Tibial nerve (tissue), 4 donors: ENCODE results near the gene KLF14. TPM values are rescaled to one million over a fixed set of nuclear protein-coding genes. Genes with fewer than 3 reads are reported as not detected.

ENCODE experiments used
- DNase-seq, 2 donors: peaks; one replicate each; pipeline ENCODE4 v3.0.0-alpha.2; 2019; ENCODE audit warnings: low spot score in 2 of 2
- H3K27ac ChIP-seq, 4 donors: fragments of 200-600 bp; sonication (generic) in 3 of 4; one replicate each; pipeline ENCODE4 v1.5.1; 2017 to 2019; ENCODE audit warnings: mild to moderate bottlenecking in 1 of 4
- H3K27me3 ChIP-seq, 2 donors: fragments of 200-600 bp; sonication (generic) in 1 of 2; one replicate each; pipeline versions ENCODE4 v1.5.1 to v1.6.0; 2017 to 2019
- H3K36me3 ChIP-seq, 3 donors: fragments of 200-600 bp; sonication (generic); one replicate each; pipeline ENCODE4 v1.5.1; 2018 to 2019
- H3K4me1 ChIP-seq, 4 donors: fragments of 200-600 bp; sonication (generic) in 3 of 4; one replicate each; pipeline ENCODE4 v1.5.1; 2017 to 2019
- H3K4me3 ChIP-seq, 4 donors: fragments of 200-600 bp; sonication (generic) in 3 of 4; one replicate each; pipeline ENCODE4 v1.5.1; 2017 to 2019; ENCODE audit warnings: mild to moderate bottlenecking in 1 of 4, moderate library complexity in 1 of 4
- H3K9me3 ChIP-seq, 4 donors: fragments of 200-600 bp; sonication (generic) in 3 of 4; one replicate each; pipeline ENCODE4 v1.5.1; 2017 to 2019
- CTCF ChIP-seq, 5 experiments: fragments of 200-600 bp in 3 of 5; fragments of 450-650 bp in 2 of 5; sonication (generic) in 3 of 5; IDR thresholded peaks; one replicate each; pipeline ENCODE4 v1.5.1; 2016 to 2019; ENCODE audit warnings: antibody characterized with exemption in 5 of 5, mild to moderate bottlenecking in 3 of 5, moderate library complexity in 2 of 5
- EP300 ChIP-seq, 2 donors: sonication (generic); formaldehyde crosslinking; IDR thresholded peaks; one replicate each; pipeline ENCODE4 v1.6.1; 2017; ENCODE audit warnings: antibody characterized with exemption in 2 of 2, mild to moderate bottlenecking in 1 of 2
- POLR2A ChIP-seq, 2 donors: fragments of 450-650 bp; IDR thresholded peaks; one replicate each; pipeline ENCODE4 v1.6.1; 2017; ENCODE audit warnings: antibody characterized with exemption in 2 of 2, mild to moderate bottlenecking in 2 of 2, moderate library complexity in 2 of 2
- WGBS, 2 donors: methylation state at CpG; one replicate each; pipeline ENCODE4 v1.1.5; 2018; 5-methylcytosine and 5-hydroxymethylcytosine counted together
- total RNA-seq, 4 donors: library from RNA; depleted of rRNA; stranded (reverse); fragments of >200 nt; gene quantifications; one replicate each; pipeline ENCODE4 v1.1.0, GENCODE V29; 2016

The KLF14 gene
- total RNA-seq, 4 donors from 2014 or later, result 0.22 to 1.5 (median 0.42) TPM; not detected in 1

- Histone ChIP-seq H3K27ac (peak overlapping the region in 1 of 4 donors; percentile 80), H3K36me3 (peaks cover 0 to 17% (median 0%) of the 10 kb centered on the region in 3 donors), H3K4me1 (peaks cover 0 to 4% (median 0%) of the 10 kb centered on the region in 4 donors), H3K27me3 (peaks cover 3 to 83% of the 10 kb centered on the region in 2 donors), H3K4me3 (peak overlapping the region; percentile 34 to 61 (median 40)), H3K9me3 (peaks cover 6 to 56% (median 22%) of the 10 kb centered on the region in 4 donors)
- 16% methylated on average over 13 of the region's 13 CpGs for WGBS, 2 donors
- TF ChIP-seq CTCF (IDR thresholded peaks at IDR 0.05) (no peak), EP300 (IDR thresholded peaks at IDR 0.05) (no peak), POLR2A (IDR thresholded peaks at IDR 0.05) (no peak)
- no peak for DNase-seq
Measured at GRCh38 chr7:130734815-130735716, 1.1 kb upstream of the KLF14 start.

GRCh38 chr7:130732980-130733930 lies 752 bp downstream of the KLF14 start:
- Histone ChIP-seq H3K4me1 (peaks cover 0 to 4% (median 0%) of the 10 kb centered on the region in 4 donors), H3K4me3 (peak overlapping the region in 3 of 4 donors; percentile 39 to 61 (median 40)), H3K27ac (peak overlapping the region in 2 of 4 donors; percentile 28 to 80), H3K27me3 (peaks cover 3 to 74% of the 10 kb centered on the region in 2 donors), H3K9me3 (peaks cover 6 to 63% (median 22%) of the 10 kb centered on the region in 4 donors), H3K36me3 (peaks cover 0 to 17% (median 0%) of the 10 kb centered on the region in 3 donors)
- TF ChIP-seq CTCF (IDR thresholded peaks at IDR 0.05), result no peak
- TF ChIP-seq EP300 (IDR thresholded peaks at IDR 0.05), result no peak
- no peak for TF ChIP-seq POLR2A (IDR thresholded peaks at IDR 0.05)
- no peak for DNase-seq
- WGBS, 2 donors, result 11 to 18% methylated on average over 51 to 66 of the region's 100 CpGs

- 69 to 70% methylated on average over 4 of the region's 4 CpGs for WGBS, 2 donors
- no peak overlapping the region for H3K27ac ChIP-seq
- peaks cover 0 to 7% (median 0%) of the 10 kb centered on the region in 4 donors for H3K4me1 ChIP-seq
- no peaks in the 10 kb centered on the region for H3K27me3 ChIP-seq
- no peak for DNase-seq
- TF ChIP-seq EP300 (IDR thresholded peaks at IDR 0.05) (no peak), CTCF (IDR thresholded peaks at IDR 0.05) (no peak), POLR2A (IDR thresholded peaks at IDR 0.05) (no peak)
- H3K9me3 ChIP-seq, result no peaks in the 10 kb centered on the region
- H3K36me3 ChIP-seq, result no peaks in the 10 kb centered on the region
- no peak overlapping the region for H3K4me3 ChIP-seq
Measured at GRCh38 chr7:130723784-130724183, 10.2 kb downstream of the KLF14 start.

- Histone ChIP-seq H3K4me3 (no peak overlapping the region), H3K27ac (no peak overlapping the region), H3K27me3 (no peaks in the 10 kb centered on the region), H3K36me3 (no peaks in the 10 kb centered on the region), H3K9me3 (no peaks in the 10 kb centered on the region), H3K4me1 (peaks cover 0 to 7% (median 0%) of the 10 kb centered on the region in 4 donors)
- 14 to 20% methylated on average over 5 of the region's 5 CpGs for WGBS, 2 donors
- DNase-seq, result peak; percentile 24 to 52
- TF ChIP-seq POLR2A (IDR thresholded peaks at IDR 0.05) (no peak), CTCF (IDR thresholded peaks at IDR 0.05) (peak; percentile 27 to 62 (median 40)), EP300 (IDR thresholded peaks at IDR 0.05) (no peak)
Measured at GRCh38 chr7:130721486-130722277, 12.3 kb downstream of the KLF14 start.
